Heart left ventricle (tissue), 16 donors: ENCODE results near the gene CPNE5. TPM values are rescaled to one million over a fixed set of nuclear protein-coding genes. Genes with fewer than 3 reads are reported as not detected.
A peak's percentile ranks its signal among the peaks of the same experiment; 100 is the strongest.

ENCODE experiments used
- ATAC-seq, 4 donors: fragments of 200-7000 bp; cut with Tn5 transposase; one replicate each; pipeline ENCODE4 v1.9.1; 2020 to 2022; ENCODE audit warnings: moderate library complexity in 4 of 4, mild to moderate bottlenecking in 3 of 4, moderate number of reproducible peaks in 1 of 4
- DNase-seq, 5 donors: peaks; one replicate each; pipeline ENCODE4 v3.0.0-alpha.2; 2020
- H3K27ac ChIP-seq, 12 donors: fragments of 200-600 bp; sonication (generic) in 4 of 12; one replicate each; pipeline versions ENCODE4 v1.5.0 to v1.8.0; 2016 to 2022; ENCODE audit warnings: mild to moderate bottlenecking in 2 of 12
- H3K27me3 ChIP-seq, 9 donors: fragments of 200-600 bp; sonication (generic) in 2 of 9; one replicate each; pipeline versions ENCODE4 v1.5.1 to v1.8.0; 2016 to 2022; ENCODE audit warnings: mild to moderate bottlenecking in 3 of 9
- H3K36me3 ChIP-seq, 9 donors: fragments of 200-600 bp; sonication (generic) in 2 of 9; one replicate each; pipeline versions ENCODE4 v1.5.0 to v1.8.0; 2018 to 2022; ENCODE audit warnings: mild to moderate bottlenecking in 2 of 9
- H3K4me1 ChIP-seq, 12 donors: fragments of 200-600 bp; sonication (generic) in 4 of 12; one replicate each; pipeline versions ENCODE4 v1.5.0 to v1.8.0; 2016 to 2022; ENCODE audit warnings: mild to moderate bottlenecking in 3 of 12
- H3K4me3 ChIP-seq, 12 donors: fragments of 200-600 bp; sonication (generic) in 4 of 12; one replicate each; pipeline versions ENCODE4 v1.5.0 to v1.8.0; 2017 to 2022; ENCODE audit warnings: mild to moderate bottlenecking in 9 of 12, moderate library complexity in 4 of 12
- H3K9me3 ChIP-seq, 12 donors: fragments of 200-600 bp; sonication (generic) in 4 of 12; one replicate each; pipeline versions ENCODE4 v1.5.0 to v1.8.0; 2016 to 2022; ENCODE audit warnings: mild to moderate bottlenecking in 1 of 12
- CTCF ChIP-seq, 12 donors: fragments of 200-600 bp; sonication (generic) in 4 of 12; IDR thresholded peaks; one replicate each; pipeline versions ENCODE4 v1.5.0 to v1.8.0; 2018 to 2022; ENCODE audit warnings: antibody characterized with exemption in 12 of 12, mild to moderate bottlenecking in 5 of 12
- POLR2A ChIP-seq, 2 donors: fragments of 450-650 bp; IDR thresholded peaks; one replicate each; pipeline ENCODE4 v1.6.1; 2017; ENCODE audit warnings: antibody characterized with exemption in 2 of 2, mild to moderate bottlenecking in 2 of 2, moderate library complexity in 2 of 2
- WGBS, 4 donors: extraction: QIAGEN DNeasy Blood & Tissue Kit in 2 of 4; methylation state at CpG; one replicate each; pipeline versions ENCODE4 v1.1.5 to v1.1.7; 2013 to 2018; 5-methylcytosine and 5-hydroxymethylcytosine counted together
- intact Hi-C, 10 donors: fragments of 100-400 bp; cut with DNase I; formaldehyde crosslinking; loops; one replicate each; pipeline versions ENCODE4 v1.11.1 to v1.14.2; 2022
- polyA plus RNA-seq, 2 donors: library from polyadenylated mRNA; stranded (reverse); fragments of 200-250 nt; gene quantifications; one replicate each; pipeline ENCODE4 v1.2.3, GENCODE V29; 2013
- total RNA-seq, 9 donors: library from RNA; depleted of rRNA in 2 of 9; stranded (reverse); fragments of >200 nt in 2 of 9; fragmentation: NEBNext Ultra II Directional in 3 of 9; extraction: Animal tissue kit (Norgen Biotek cat#: 25700) in 3 of 9; gene quantifications; one replicate each; pipeline versions ENCODE4 v1.1.0 to v1.2.4, GENCODE V29; 2016 to 2023
- donor health status: ischemic (EF 13 %, LVEDD 7.1; RV severe dilation, severe dysfunction).
- donor health status: healthy with polysubstance abuse.
- donor health status: DM: no; HTN: yes; CAD: no.
- donor health status: DM: no; HTN: no; CAD: no.
- donor health status: ischemic (EF 25% LVEDD 6.9; RV normal size, moderate dysfunction).
- donor health status: ischemic (EF 25% LVEDD 5.7; RV mildly dilated, moderate dysfunction).
- donor health status: healthy.
- donor health status: DM: yes; HTN: yes; CAD: no.
- donor health status: ischemic (EF 35%, LVEDD 5.7; RV mildly dilated, moderate dysfunction).
- donor health status: nonischemic (EF 11% LVEDD 7.7; RV severe dilation, severe dysfunction).
- donor health status: DM: yes; HTN: yes; CAD: no.
- donor health status: PGD.
- donor health status: ischemic (EF 29% LVEDD 5.4; RV normal size, mild dysfunction).
- donor health status: nonischemic (EF 23%, LVEDD 6.1; RV moderate dilation, normal function).

The CPNE5 gene
- total and polyA plus RNA-seq, 11 donors = 4.0 to 111 (median 13.4) TPM

- peak in 3 of 4 donors; percentile 25 to 58 (median 28) for ATAC-seq
- intact Hi-C loops = loop anchor here in 4 of 10 donors (2.0 to 10.0 kb wide), 3 partner anchors 62 to 328 kb away; no protein-coding TSS in a partner anchor
- WGBS, 4 donors = 71 to 83% (median 80%) methylated on average over 3 to 6 of the region's 6 CpGs
Measured at GRCh38 chr6:36752886-36753506, 86.2 kb downstream of the CPNE5 start.

GRCh38 chr6:36752187-36752885 lies 86.9 kb downstream of the CPNE5 start:
- H3K4me1 ChIP-seq = peaks cover 0 to 60% (median 1%) of the 10 kb centered on the region in 12 donors

More at GRCh38 chr6:36752886-36753506, 86.2 kb downstream of the CPNE5 start:
- H3K27me3 ChIP-seq = no peaks in the 10 kb centered on the region
- H3K4me1 ChIP-seq = peaks cover 0 to 67% (median 1%) of the 10 kb centered on the region in 12 donors
- peaks cover 0 to 13% (median 0%) of the 10 kb centered on the region in 9 donors for H3K36me3 ChIP-seq
- peak overlapping the region in 1 of 12 donors; percentile 52 for H3K27ac ChIP-seq
- TF ChIP-seq POLR2A (IDR thresholded peaks at IDR 0.05) = no peak
- no peak for TF ChIP-seq CTCF (IDR thresholded peaks at IDR 0.05)
- no peak overlapping the region for H3K4me3 ChIP-seq
- peaks cover 0 to 23% (median 0%) of the 10 kb centered on the region in 12 donors for H3K9me3 ChIP-seq
- no peak for DNase-seq

DNA sequence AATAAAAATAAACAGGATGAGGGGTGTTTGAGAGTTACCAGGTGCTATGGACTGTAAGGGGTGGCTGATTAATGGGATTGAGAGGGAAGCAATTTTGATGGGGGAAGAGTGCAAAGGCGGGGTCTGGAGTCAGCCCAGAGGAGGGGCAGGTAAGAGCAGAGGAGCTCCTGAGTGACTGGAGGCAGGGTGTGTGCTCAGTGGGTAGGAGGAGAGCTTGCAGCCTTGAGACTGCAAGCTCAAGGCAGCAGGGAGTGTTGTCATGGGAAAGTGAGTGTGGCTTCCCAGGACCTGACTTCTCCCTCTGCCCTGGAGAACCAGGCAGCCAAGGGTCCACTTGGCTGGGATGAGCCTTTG lies 87.4 kb downstream of the CPNE5 start:
- intact Hi-C loops = loop anchor here in 4 of 10 donors (2.0 to 10.0 kb wide), 3 partner anchors 61 to 327 kb away; no protein-coding TSS in a partner anchor
- no peak for ATAC-seq
- Histone ChIP-seq H3K9me3 (peaks cover 0 to 23% (median 0%) of the 10 kb centered on the region in 12 donors), H3K27ac (no peak overlapping the region), H3K36me3 (peaks cover 0 to 13% (median 0%) of the 10 kb centered on the region in 9 donors), H3K27me3 (no peaks in the 10 kb centered on the region), H3K4me3 (no peak overlapping the region), H3K4me1 (peaks cover 0 to 55% (median 0%) of the 10 kb centered on the region in 12 donors)
- DNase-seq = no peak
- TF ChIP-seq POLR2A (IDR thresholded peaks at IDR 0.05) = no peak
- no peak for TF ChIP-seq CTCF (IDR thresholded peaks at IDR 0.05)
- WGBS, 4 donors = 0 to 61% (median 42%) methylated on average over 1 of the region's 1 CpG

More at GRCh38 chr6:36752187-36752885, 86.9 kb downstream of the CPNE5 start:
- H3K4me3 ChIP-seq = no peak overlapping the region
- ATAC-seq (no peak), DNase-seq (no peak)
- 81 to 93% (median 91%) methylated on average over 5 to 6 of the region's 6 CpGs for WGBS, 4 donors
- intact Hi-C loops = loop anchor here in 4 of 10 donors (2.0 to 10.0 kb wide), 3 partner anchors 62 to 328 kb away; no protein-coding TSS in a partner anchor
- peaks cover 0 to 13% (median 0%) of the 10 kb centered on the region in 9 donors for H3K36me3 ChIP-seq
- H3K27me3 ChIP-seq = no peaks in the 10 kb centered on the region
- peak overlapping the region in 1 of 12 donors; percentile 52 for H3K27ac ChIP-seq
- TF ChIP-seq POLR2A (IDR thresholded peaks at IDR 0.05) (no peak), CTCF (IDR thresholded peaks at IDR 0.05) (no peak)
- peaks cover 0 to 23% (median 0%) of the 10 kb centered on the region in 12 donors for H3K9me3 ChIP-seq

DNA sequence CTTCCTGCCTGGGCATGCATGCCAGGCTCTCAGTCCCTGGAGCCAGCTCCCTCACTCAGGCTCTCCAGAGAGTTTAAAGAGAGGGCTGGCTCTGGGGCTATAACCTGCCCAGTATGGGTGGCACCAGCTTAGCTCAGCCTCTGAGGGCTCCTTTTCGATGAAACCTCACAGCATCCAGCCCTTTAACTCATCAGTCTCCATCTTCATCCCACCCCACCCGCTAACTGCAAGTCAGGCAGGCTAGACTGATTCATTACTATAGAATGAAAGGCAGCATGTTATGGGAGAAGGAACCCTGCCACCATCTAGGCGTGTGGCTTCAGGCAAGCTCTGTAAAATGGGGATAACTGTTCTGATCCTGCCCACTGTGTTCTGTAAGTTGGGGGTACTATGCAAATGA lies 88.2 kb downstream of the CPNE5 start:
- Histone ChIP-seq H3K4me1 (peaks cover 0 to 48% (median 0%) of the 10 kb centered on the region in 12 donors), H3K4me3 (no peak overlapping the region), H3K27me3 (no peaks in the 10 kb centered on the region), H3K36me3 (peaks cover 0 to 13% (median 0%) of the 10 kb centered on the region in 9 donors), H3K27ac (no peak overlapping the region), H3K9me3 (peaks cover 0 to 23% (median 0%) of the 10 kb centered on the region in 12 donors)
- TF ChIP-seq POLR2A (IDR thresholded peaks at IDR 0.05) = no peak
- no peak for TF ChIP-seq CTCF (IDR thresholded peaks at IDR 0.05)
- 94 to 97% (median 96%) methylated on average over 3 of the region's 3 CpGs for WGBS, 4 donors
- intact Hi-C loops = loop anchor here in 3 of 10 donors (10.0 kb wide), 2 partner anchors 66 to 326 kb away; no protein-coding TSS in a partner anchor
- no peak for DNase-seq
- no peak for ATAC-seq
